CD4-positive, alpha-beta T cell (primary cell): ENCODE data around the gene ANKS4B. TPM values are rescaled to one million over a fixed set of nuclear protein-coding genes. Genes with fewer than 3 reads are reported as not detected.

Source experiments
- ATAC-seq: fragments of 200-7000 bp; cut with Tn5 transposase; one replicate; pipeline ENCODE4 v1.10.0; 2022; ENCODE audit warnings: mild to moderate bottlenecking; ENCODE audit not compliant: poor library complexity
- CTCF ChIA-PET: fragments of 350-600 bp; sonication (Branson Sonifier 250); formaldehyde crosslinking; loops from one replicate; lab custom pipeline; 2021; ENCODE audit warnings: antibody characterized with exemption, inconsistent platforms; lab: Charles Lee
- POLR2A ChIA-PET: fragments of 350-600 bp; sonication (Branson Sonifier 250); formaldehyde crosslinking; loops from one replicate; lab custom pipeline; 2021; ENCODE audit warnings: antibody characterized with exemption, inconsistent platforms; lab: Charles Lee
- DNase-seq, 14 experiments: peaks; one replicate each; pipeline ENCODE4 v3.0.0-alpha.2; 2013 to 2020; ENCODE audit warnings: mixed read lengths in 2 of 14
- H3K27ac ChIP-seq, 2 donors: one replicate each; pipeline versions ENCODE4 v1.5.1 to v1.7.0; 2013; ENCODE audit warnings: low read length in 2 of 2, low read depth in 1 of 2, mild to moderate bottlenecking in 1 of 2
- H3K27me3 ChIP-seq, 2 experiments: 1 replicate in 1 of 2; 2 replicates in 1 of 2; pipeline versions ENCODE4 v1.6.1 to v1.7.0; 2013; ENCODE audit warnings: low read length in 2 of 2, control low read depth in 1 of 2, mild to moderate bottlenecking in 1 of 2, moderate library complexity in 1 of 2; ENCODE audit not compliant: insufficient read depth in 2 of 2, control insufficient read depth in 1 of 2
- H3K36me3 ChIP-seq: one replicate; pipeline ENCODE4 v1.6.1; 2013; ENCODE audit warnings: low read length, control low read depth; ENCODE audit not compliant: insufficient read depth
- H3K4me1 ChIP-seq: one replicate; pipeline ENCODE4 v1.6.1; 2013; ENCODE audit warnings: low read length, control low read depth; ENCODE audit not compliant: insufficient read depth
- H3K4me3 ChIP-seq: one replicate; pipeline ENCODE4 v1.5.1; 2013; ENCODE audit warnings: mild to moderate bottlenecking, low read length, moderate library complexity
- H3K9me3 ChIP-seq, 2 experiments: 1 replicate in 1 of 2; 2 replicates in 1 of 2; pipeline versions ENCODE4 v1.6.1 to v1.7.0; 2013; ENCODE audit warnings: low read length in 2 of 2, mild to moderate bottlenecking in 2 of 2, control low read depth in 1 of 2, moderate library complexity in 1 of 2; ENCODE audit not compliant: control insufficient read depth in 1 of 2, insufficient read depth in 1 of 2
- H3K27ac Mint-ChIP-seq: one replicate; pipeline ENCODE4 v1.8.0; 2020; ENCODE audit warnings: mixed read lengths
- H3K27me3 Mint-ChIP-seq: one replicate; pipeline ENCODE4 v1.8.0; 2021; ENCODE audit warnings: mixed read lengths
- H3K36me3 Mint-ChIP-seq: one replicate; pipeline ENCODE4 v1.8.0; 2021; ENCODE audit warnings: low read depth, mixed read lengths
- H3K4me1 Mint-ChIP-seq: one replicate; pipeline ENCODE4 v1.8.0; 2021; ENCODE audit warnings: low read depth, mixed read lengths
- H3K4me3 Mint-ChIP-seq: one replicate; pipeline ENCODE4 v1.8.0; 2020; ENCODE audit warnings: mild to moderate bottlenecking, mixed read lengths
- H3K9me3 Mint-ChIP-seq: one replicate; pipeline ENCODE4 v1.8.0; 2020; ENCODE audit warnings: mixed read lengths
- CTCF ChIP-seq: fragments of 200-600 bp; IDR thresholded peaks from one replicate; pipeline ENCODE4 v1.8.0; 2022; ENCODE audit warnings: antibody characterized with exemption, mild to moderate bottlenecking
- intact Hi-C, 2 experiments: fragments of 100-400 bp; cut with DNase I in 1 of 2; cut with micrococcal nuclease in 1 of 2; formaldehyde crosslinking; loops; one replicate each; pipeline versions ENCODE4 v1.15.1 to v1.9.0; 2023 to 2025; cut with DNase I, micrococcal nuclease
- total RNA-seq, 174 experiments: library from RNA in 2 of 174; stranded (reverse) in 2 of 174; gene quantifications; one replicate each; pipeline ENCODE4 v1.2.3 and lab custom pipeline; 2021 to 2026

Gene ANKS4B
- total RNA-seq, 2 experiments from 2014 or later = not detected

- ChIA-PET POLR2A (no interaction called here), CTCF (no interaction called here)
- no peak overlapping the region for H3K4me3 Mint-ChIP-seq
- H3K27me3 Mint-ChIP-seq = peaks cover 41% of the 10 kb centered on the region
- intact Hi-C loops = no loop called here
- no peak overlapping the region for H3K27ac ChIP-seq
- H3K27ac Mint-ChIP-seq = no peak overlapping the region
- no peaks in the 10 kb centered on the region for H3K27me3 ChIP-seq
- H3K4me3 ChIP-seq = no peak overlapping the region
- H3K36me3 Mint-ChIP-seq = no peaks in the 10 kb centered on the region
- no peak for ATAC-seq
- H3K36me3 ChIP-seq = no peaks in the 10 kb centered on the region
- H3K4me1 ChIP-seq = no peaks in the 10 kb centered on the region
- DNase-seq = no peak
- no peaks in the 10 kb centered on the region for H3K9me3 Mint-ChIP-seq
- no peak for TF ChIP-seq CTCF
- H3K9me3 ChIP-seq = no peaks in the 10 kb centered on the region
- no peaks in the 10 kb centered on the region for H3K4me1 Mint-ChIP-seq
Observed at GRCh38 chr16:21214086-21214485, 19.4 kb upstream of the ANKS4B start.

GRCh38 chr16:21217121-21217520, 16.4 kb upstream of the ANKS4B start:
- Mint-ChIP-seq H3K4me1 (no peaks in the 10 kb centered on the region), H3K4me3 (no peak overlapping the region), H3K27me3 (peaks cover 42% of the 10 kb centered on the region), H3K27ac (no peak overlapping the region), H3K36me3 (no peaks in the 10 kb centered on the region), H3K9me3 (no peaks in the 10 kb centered on the region)
- Histone ChIP-seq H3K36me3 (no peaks in the 10 kb centered on the region), H3K27me3 (no peaks in the 10 kb centered on the region), H3K4me3 (no peak overlapping the region), H3K4me1 (no peaks in the 10 kb centered on the region), H3K9me3 (no peaks in the 10 kb centered on the region), H3K27ac (no peak overlapping the region)
- DNase-seq (no peak), ATAC-seq (no peak)
- intact Hi-C loops = loop anchor here in 1 of 2 experiments (5.0 kb wide), 1 partner anchor 50 kb away; no protein-coding TSS in a partner anchor
- CTCF ChIA-PET = no interaction called here
- no peak for TF ChIP-seq CTCF
- POLR2A ChIA-PET = no interaction called here

GRCh38 chr16:21218153-21218552, 15.3 kb upstream of the ANKS4B start:
- H3K4me3 Mint-ChIP-seq = no peak overlapping the region
- no peaks in the 10 kb centered on the region for H3K4me1 Mint-ChIP-seq
- Histone ChIP-seq H3K36me3 (no peaks in the 10 kb centered on the region), H3K4me3 (no peak overlapping the region), H3K27ac (no peak overlapping the region), H3K4me1 (no peaks in the 10 kb centered on the region), H3K27me3 (no peaks in the 10 kb centered on the region), H3K9me3 (no peaks in the 10 kb centered on the region)
- ATAC-seq (no peak), DNase-seq (no peak)
- POLR2A ChIA-PET = no interaction called here
- intact Hi-C loops = loop anchor here in 1 of 2 experiments (5.0 kb wide), 1 partner anchor 49 kb away; no protein-coding TSS in a partner anchor
- H3K9me3 Mint-ChIP-seq = no peaks in the 10 kb centered on the region
- peaks cover 43% of the 10 kb centered on the region for H3K27me3 Mint-ChIP-seq
- no peak overlapping the region for H3K27ac Mint-ChIP-seq
- no peaks in the 10 kb centered on the region for H3K36me3 Mint-ChIP-seq
- no peak for TF ChIP-seq CTCF
- CTCF ChIA-PET = no interaction called here
